Gastroesophageal sphincter (tissue), 3 donors: ENCODE results near the gene C1orf167.

Source experiments
- CTCF ChIP-seq, 4 experiments: fragments of 200-600 bp in 2 of 4; fragments of 450-650 bp in 2 of 4; sonication (generic) in 1 of 4; IDR thresholded peaks; one replicate each; pipeline ENCODE4 v1.5.1; 2017 to 2019; ENCODE audit warnings: antibody characterized with exemption in 4 of 4, mild to moderate bottlenecking in 2 of 4, moderate library complexity in 2 of 4
- EP300 ChIP-seq: sonication (generic); formaldehyde crosslinking; IDR thresholded peaks from one replicate; pipeline ENCODE4 v1.6.1; 2017; ENCODE audit warnings: antibody characterized with exemption, mild to moderate bottlenecking
- POLR2A ChIP-seq, 2 donors: fragments of 450-650 bp; IDR thresholded peaks; one replicate each; pipeline ENCODE4 v1.6.1; 2017; ENCODE audit warnings: antibody characterized with exemption in 2 of 2, mild to moderate bottlenecking in 2 of 2, moderate library complexity in 1 of 2
- POLR2AphosphoS5 ChIP-seq: sonication (generic); formaldehyde crosslinking; IDR thresholded peaks from one replicate; pipeline ENCODE4 v1.6.1; 2017; ENCODE audit warnings: antibody characterized with exemption

- TF ChIP-seq POLR2A (IDR thresholded peaks at IDR 0.05) (no peak), EP300 (no peak), CTCF (IDR thresholded peaks at IDR 0.05) (no peak), POLR2AphosphoS5 (no peak)
Measured at GRCh38 chr1:11761988-11762406, at the start of gene C1orf167.
